SK-N-MC (cell line): ENCODE data around the gene CDK6.
"Not testable (repeated sequence)": the region's sequence is repeated elsewhere in the genome, so short reads cannot be mapped to it uniquely, and the experiment has no call there.

Experiments used
- EZH2 ChIP-seq: fragments of 200-600 bp; sonication (generic); IDR thresholded peaks from one replicate; pipeline ENCODE4 v1.6.1; 2017; ENCODE audit warnings: antibody characterized with exemption
- POLR2AphosphoS5 ChIP-seq: IDR thresholded peaks from 2 replicates; pipeline ENCODE4 v1.6.1; 2012; ENCODE audit warnings: mild to moderate bottlenecking, low read depth, low read length, borderline replicate concordance

DNA sequence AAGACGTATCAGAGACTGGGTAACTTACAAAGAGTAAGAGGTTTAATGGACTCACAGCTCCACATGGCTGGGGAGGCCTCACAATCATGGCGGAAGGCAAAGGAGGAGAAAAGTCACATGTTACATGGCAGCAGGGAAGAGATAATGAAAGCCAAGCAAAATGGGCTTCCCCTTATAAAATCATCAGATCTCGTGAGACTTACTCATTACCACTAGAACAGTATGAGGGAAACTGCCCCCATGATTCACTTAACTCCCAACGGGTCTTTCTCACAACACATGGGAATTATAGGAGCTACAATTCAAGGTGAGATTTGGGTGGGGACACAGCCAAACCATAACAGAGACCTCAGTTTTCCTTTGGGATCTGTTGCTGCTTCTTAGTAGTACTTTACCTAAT lies 92.2 kb downstream of the CDK6 start:
- not testable (repeated sequence) for TF ChIP-seq POLR2AphosphoS5, EZH2
